AG20443 (cell line): ENCODE results near the gene PCBP1.
A peak's percentile ranks its signal among the peaks of the same experiment; 100 is the strongest.
"Not testable (repeated sequence)": the region's sequence is repeated elsewhere in the genome, so short reads cannot be mapped to it uniquely, and the experiment has no call there.

Experiments
- DNase-seq: peaks from one replicate; pipeline ENCODE4 v3.0.0; 2012; ENCODE audit warnings: low spot score, mixed read lengths

Gene PCBP1

DNA sequence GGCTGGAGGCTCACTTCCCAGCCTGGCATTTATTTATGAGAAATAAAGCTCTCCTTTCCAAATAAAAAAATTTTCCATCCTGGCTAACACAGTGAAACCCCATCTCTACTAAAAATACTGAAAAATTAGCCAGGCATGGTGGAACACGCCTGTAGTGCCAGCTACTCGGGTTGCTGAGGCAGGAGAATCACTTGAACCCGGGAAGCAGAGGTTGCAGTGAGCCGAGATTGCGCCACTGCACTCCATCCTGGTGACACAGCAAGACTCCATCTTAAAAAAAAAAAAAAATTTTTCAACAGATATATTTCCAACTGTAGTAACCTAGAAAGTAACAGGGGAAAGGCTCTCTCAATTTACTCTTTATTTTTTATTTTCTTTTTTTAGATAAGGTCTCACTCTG is 6.1 kb upstream of the PCBP1 start:
- no peak for DNase-seq

DNA sequence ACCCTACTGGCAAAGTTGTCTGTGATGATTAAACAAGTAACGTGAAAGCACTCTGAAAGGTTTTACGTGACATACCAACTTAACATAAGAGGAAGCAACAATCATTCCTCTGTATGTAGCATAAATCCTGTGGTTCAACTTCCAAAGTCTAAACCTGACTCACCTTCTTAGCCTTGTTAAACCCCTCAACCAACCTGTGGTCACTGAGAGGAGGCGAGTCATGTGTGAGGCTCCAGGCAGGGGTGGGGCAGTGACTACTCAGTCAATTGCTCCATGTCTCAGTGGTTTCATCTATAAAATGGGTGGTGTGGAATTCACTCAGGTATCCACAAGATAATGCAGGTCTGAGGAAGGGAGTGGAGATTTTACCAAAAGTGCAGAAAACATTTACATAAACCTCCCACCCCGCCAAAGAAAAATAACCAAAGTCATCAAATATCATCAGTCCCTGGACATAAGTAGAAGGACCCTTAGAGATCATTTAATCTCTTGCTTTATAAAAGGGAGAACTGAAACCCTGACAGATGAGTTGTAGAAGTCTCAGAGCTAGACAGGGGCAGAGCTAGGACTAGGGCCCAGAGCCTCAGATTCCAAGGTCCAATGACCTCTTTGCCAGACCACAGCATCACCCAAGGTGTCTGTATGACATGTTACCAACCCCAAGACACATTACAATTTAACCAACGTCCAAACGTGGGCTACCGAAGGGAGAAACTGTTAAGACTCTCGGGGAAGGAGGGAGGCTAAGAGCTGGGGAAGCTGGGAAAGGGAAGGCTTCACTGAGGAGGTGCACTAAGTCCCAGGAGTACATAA is 3.7 kb upstream of the PCBP1 start:
- no peak for DNase-seq

DNA sequence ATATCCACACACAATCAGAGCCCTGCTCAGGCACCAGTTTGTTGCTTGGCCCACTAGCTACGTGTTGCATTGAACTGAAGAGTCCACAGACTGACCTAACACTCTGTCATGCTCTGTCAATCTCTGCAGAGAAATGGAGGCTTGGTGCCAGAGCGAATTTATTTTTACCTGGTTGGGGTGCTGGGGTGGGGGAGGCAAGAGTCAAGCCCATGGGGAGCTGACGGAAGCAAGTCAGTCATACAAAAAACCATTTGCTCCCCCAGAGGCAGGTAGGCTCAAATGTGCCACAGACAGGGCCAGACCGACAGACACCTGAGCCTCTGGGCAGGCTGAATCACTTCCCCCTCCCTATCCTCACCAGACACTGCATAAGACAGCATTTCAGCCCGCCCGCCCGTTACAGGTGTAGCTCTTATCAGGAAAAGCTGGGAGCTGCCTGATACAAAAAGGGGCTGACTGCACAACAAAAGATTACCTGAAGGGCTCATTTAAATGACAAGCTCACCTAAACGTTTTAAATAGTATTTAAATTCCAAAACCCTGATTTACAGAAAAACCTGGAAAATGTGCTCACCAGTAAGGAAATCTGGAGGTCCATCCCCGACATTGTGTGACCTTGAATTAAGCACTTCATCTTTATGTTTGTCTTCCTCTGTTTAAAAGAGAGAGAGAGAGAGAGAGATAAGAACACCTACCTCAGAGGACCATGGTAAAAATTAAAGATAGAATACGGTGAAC is 2.1 kb upstream of the PCBP1 start:
- DNase-seq, result no peak

DNA sequence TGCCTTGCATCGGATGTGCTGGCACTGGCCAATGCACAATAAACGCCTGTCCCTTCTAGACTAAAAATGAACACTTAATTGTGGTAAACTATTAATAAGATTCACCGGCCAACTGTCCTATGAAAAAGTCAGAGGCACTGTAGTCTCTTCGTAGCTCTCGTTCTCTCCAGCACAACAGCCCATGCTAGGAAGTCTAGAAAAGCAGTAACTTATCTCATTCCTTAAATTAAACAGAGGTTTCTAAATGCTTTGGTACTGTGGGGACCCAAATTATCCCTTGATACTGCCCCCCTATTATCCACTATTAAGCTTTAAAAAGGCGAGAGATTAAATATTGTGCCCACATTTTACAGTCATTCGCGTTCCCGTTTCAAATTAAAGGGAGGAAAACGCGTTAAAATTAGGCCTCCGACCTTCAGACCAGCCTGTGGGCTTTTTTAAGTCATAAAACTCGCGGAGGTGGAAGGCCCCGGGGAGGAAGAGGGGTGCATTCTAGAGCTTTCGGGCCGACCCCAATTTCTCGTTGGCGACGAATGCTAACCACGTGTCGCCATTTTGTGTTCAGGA is 1.5 kb upstream of the PCBP1 start:
- no peak for DNase-seq

DNA sequence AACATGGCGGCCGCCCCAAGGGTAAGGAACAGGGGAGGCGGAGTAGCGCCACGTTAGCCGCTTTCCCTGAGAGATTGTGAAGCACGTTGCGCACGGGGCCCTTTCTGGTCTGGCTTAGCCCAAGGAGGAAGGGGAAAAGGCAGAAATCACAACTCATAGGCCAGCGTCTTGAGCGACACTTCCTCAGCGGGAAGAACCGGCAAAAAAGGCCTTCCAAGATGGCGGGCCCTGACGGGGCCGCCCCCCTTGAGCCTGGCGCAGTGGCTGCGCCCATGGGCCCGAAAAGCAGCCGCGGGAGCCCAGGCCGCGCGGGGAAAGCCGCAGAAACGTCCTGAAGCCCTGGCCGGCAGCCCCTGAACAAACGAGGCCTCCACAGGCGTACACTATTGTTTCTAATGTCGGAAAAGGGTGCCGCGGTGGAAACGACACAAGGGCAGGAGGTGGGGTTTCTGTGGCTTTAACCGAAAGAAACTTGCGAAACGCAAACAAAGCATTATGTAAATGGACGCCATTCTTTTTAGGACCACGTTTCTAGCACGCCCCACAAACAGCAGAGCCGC is 919 bp upstream of the PCBP1 start:
- DNase-seq, result peak; percentile 71

DNA sequence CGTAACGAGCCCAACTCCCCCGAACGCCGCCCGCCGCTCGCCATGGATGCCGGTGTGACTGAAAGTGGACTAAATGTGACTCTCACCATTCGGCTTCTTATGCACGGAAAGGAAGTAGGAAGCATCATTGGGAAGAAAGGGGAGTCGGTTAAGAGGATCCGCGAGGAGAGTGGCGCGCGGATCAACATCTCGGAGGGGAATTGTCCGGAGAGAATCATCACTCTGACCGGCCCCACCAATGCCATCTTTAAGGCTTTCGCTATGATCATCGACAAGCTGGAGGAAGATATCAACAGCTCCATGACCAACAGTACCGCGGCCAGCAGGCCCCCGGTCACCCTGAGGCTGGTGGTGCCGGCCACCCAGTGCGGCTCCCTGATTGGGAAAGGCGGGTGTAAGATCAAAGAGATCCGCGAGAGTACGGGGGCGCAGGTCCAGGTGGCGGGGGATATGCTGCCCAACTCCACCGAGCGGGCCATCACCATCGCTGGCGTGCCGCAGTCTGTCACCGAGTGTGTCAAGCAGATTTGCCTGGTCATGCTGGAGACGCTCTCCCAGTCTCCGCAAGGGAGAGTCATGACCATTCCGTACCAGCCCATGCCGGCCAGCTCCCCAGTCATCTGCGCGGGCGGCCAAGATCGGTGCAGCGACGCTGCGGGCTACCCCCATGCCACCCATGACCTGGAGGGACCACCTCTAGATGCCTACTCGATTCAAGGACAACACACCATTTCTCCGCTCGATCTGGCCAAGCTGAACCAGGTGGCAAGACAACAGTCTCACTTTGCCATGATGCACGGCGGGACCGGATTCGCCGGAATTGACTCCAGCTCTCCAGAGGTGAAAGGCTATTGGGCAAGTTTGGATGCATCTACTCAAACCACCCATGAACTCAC is 673 bp downstream of the PCBP1 start:
- peak; percentile 59 for DNase-seq

DNA sequence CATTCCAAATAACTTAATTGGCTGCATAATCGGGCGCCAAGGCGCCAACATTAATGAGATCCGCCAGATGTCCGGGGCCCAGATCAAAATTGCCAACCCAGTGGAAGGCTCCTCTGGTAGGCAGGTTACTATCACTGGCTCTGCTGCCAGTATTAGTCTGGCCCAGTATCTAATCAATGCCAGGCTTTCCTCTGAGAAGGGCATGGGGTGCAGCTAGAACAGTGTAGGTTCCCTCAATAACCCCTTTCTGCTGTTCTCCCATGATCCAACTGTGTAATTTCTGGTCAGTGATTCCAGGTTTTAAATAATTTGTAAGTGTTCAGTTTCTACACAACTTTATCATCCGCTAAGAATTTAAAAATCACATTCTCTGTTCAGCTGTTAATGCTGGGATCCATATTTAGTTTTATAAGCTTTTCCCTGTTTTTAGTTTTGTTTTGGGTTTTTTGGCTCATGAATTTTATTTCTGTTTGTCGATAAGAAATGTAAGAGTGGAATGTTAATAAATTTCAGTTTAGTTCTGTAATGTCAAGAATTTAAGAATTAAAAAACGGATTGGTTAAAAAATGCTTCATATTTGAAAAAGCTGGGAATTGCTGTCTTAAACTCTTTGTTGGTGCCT is 1.4 kb downstream of the PCBP1 start:
- DNase-seq, result no peak

DNA sequence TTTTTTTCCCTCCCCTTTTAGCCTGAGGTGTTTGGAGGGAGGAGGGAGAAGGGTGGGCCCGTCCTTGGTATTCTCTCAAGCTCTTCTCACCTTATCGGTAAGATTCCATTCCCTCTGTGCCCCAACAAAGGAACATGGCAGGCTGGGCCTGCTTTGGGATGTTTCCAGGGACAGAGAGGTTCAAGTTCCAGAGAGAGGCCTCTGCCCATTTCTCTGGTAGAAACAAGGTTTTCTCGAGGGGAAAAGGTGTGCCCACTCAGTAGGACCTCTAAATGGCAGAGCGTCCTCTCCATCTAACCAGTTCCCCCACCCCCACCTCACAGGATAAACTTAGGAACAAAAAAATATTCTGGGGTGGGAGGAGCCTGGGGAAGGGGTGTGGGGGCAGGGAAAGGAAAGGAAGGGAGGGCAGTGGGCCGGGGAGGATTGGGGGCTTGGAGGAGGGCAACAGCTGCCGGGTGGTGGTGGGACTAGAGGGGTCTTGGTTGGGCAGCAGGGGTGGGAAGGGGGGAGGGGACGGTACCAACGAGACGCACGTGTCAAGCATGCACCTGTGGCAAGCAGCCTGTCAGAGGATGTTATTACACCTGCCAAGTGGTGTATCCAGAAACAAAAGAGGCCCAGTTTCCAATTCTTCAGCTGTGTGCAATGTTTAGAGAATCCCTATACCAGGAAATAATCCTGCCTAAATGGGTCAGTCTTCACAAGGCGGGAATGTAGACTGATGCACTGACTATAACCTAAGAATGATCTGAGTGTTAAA is 2.1 kb downstream of the PCBP1 start:
- no peak for DNase-seq

DNA sequence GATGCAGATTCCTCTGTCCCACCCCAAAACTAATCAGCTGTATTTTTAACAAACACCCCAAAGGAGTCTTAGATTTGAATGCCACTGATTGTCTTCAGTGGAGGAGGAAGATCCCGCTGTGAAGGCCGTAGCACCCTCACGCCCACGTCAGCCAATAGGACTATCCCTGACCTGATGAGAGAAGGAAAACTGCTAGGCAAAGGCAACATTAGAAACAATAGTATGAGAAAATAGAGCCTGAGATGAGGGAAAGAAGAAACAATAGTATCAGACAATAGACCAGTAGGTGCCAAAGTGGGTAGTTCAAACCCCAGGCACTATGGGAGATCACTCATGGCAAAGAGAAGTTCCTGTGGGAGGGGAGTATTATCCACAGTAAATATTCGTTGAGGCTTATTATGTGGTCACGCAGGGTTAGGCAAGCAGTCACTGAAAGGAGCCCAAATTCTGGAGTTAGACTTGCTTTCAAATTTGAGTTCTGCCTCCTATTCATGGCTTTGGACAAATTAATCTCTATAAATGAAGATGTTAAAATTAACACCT is 2.8 kb downstream of the PCBP1 start:
- no peak for DNase-seq

DNA sequence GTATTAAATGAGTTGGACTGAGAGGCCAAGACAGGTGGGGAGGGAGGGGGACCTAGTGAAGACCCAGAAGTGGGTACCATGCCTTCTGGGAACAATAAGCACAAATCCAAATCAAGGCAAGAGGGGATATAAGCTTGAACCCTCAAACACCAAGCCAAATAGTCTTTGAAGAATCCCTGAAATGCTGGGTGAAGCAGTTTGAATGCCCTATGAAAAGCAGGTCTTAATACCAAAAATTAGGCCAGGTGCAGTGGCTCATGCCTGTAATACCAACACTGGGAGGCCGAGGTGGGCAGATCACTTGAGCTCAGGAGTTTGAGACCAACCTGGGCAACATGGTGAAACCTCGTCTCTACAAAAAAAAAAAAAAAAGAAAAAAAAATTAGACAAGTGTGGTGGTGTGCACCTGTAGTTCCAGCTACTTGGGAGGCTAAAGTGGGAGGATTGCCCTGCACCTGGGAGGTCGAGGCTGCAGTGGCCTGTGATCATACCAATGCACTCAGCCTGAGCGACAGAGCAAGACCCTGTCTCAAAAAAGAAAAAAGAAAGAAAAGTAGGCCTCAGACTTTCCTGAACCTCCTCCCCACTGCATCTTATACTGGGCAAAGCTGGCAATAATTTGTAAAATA is 3.5 kb downstream of the PCBP1 start:
- DNase-seq, result no peak

DNA sequence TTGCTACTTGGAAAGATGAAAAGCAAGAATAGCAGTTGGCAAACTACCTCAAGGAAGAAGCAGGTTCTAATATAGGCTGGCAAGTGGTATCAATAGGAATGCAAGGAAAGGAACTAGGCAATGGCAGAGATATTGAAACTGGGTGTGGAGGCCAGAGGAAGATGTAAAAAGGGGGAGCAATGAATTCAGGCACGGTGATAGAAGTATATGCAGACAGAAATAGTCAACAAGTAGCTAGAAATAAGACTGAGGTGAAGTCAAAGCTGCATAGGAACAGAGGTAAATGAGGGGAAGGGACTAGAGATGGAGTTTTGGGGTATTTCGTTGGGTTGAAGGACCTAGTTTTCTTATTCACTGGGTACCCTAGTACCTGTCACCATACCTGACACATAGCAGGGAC is 4.1 kb downstream of the PCBP1 start:
- no peak for DNase-seq

DNA sequence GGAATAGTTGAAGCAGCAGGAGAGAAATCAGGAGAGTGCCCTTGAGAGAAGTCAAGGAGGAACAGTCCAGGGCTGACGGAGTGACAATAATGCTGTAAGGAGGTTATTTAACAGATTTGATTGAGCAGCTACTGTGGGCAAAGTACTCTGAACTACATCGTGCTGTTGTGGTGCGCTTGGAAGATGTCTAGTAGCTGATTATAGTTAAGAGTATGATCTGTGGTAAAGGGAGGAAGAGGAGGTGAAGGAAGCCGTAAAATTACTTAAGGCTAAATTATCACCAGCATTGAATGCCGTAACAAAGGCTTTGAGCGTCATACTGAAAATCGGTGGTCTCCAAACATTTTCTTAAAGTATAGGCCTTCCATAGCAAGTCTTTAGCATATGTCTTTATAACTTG is 4.5 kb downstream of the PCBP1 start:
- DNase-seq, result no peak

DNA sequence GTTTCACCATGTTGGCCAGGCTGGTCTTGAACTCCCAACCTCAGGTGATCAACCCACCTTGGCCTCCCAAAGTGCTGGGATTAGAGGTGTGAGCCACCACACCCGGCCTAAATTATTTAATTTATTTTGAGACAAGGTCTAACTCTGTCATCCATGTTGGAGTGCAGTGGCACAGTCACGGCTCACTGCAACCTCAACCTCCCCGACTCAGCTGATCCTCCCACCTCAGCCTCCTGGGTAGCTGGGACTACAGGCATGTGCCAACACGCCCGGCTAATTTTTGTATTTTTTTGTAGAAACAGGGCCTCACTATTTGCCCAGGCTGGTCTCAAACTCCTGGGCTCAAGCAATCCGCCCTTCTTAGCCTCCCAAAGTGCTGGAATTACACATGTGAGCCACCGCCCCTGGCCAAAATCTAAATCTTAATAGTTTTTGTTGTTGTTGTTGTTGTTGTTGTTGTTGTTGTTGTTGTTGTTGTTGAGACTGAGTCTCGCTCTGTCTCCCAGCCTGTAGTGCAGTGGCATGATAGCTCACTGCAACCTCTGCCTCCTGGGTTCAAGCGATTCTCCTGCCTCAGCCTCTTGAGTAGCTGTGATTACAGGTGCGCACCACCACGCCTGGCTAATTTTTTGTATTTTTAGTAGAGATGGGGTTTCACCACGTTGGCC is 5.4 kb downstream of the PCBP1 start:
- not testable (repeated sequence) for DNase-seq

DNA sequence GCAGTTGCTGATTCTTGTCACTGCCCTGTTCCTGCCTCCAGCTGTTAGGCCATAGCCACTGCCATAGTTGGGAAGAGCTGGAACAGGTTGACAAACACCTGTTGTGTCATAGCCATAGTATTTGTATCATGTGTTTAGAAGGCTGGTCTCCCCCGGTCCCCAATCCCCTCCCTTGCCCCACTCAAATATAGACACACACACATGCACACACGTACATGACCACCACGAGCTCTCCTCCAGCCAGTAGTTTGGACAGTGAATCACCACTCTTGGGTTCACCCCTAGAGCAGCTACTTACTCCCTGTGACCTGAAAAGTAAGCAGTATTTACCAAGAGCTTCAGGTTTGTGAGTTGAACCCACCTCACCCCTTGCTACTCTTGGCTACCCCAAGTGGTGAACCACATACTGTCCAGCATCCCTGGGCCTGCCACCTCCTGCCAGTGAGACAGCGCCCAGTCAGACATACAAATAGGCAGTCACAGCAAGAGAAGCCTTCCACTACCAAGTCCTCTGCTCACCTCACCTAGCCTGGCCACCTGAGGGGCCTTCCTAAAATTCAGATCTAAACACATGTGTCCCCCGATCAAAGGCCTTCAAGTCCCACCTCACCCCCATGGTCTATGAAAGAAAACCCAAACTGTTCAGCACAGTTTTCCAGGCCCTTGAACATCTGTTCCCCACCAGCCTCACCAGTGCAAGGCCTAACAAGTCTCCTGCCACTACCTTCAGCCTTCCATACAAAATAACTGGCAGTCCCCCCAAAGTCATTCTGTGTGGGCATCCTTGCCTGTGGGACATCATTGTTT is 7.1 kb downstream of the PCBP1 start:
- no peak for DNase-seq

DNA sequence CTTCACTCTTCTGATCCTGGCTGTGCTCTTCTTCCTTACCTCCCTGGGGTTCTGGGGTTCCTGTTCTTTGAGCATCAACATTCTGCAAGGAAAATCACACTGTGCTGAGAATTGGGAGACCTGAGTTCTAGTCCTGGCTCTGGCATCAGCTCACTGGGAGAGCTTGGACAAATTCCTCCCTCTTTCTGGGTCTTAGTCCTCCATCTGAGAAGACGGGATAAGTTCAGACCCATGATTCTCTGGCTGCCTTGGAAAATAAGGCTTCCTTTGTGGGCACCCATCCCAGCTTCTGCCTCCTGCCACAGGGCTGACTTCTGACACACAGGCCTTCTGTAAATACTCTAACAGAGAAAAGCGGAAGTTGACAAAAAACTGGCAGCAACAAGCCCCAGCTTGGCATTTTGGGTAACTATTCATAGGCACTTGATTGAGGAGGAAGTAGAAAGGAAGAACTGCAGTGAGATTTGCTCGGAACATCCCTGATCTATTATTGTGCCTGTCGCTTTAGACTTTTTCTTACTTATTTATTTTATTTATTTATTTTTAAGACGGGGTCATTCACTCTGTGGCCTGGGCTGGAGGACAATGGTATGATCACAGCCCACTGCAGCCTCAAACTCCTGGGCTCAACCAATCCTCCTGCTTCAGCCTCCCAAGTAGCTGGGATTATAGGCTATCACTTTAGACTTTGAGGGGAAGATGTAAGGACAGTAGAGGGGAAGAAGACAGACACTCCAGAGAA is 7.9 kb downstream of the PCBP1 start:
- DNase-seq, result peak; percentile 67

DNA sequence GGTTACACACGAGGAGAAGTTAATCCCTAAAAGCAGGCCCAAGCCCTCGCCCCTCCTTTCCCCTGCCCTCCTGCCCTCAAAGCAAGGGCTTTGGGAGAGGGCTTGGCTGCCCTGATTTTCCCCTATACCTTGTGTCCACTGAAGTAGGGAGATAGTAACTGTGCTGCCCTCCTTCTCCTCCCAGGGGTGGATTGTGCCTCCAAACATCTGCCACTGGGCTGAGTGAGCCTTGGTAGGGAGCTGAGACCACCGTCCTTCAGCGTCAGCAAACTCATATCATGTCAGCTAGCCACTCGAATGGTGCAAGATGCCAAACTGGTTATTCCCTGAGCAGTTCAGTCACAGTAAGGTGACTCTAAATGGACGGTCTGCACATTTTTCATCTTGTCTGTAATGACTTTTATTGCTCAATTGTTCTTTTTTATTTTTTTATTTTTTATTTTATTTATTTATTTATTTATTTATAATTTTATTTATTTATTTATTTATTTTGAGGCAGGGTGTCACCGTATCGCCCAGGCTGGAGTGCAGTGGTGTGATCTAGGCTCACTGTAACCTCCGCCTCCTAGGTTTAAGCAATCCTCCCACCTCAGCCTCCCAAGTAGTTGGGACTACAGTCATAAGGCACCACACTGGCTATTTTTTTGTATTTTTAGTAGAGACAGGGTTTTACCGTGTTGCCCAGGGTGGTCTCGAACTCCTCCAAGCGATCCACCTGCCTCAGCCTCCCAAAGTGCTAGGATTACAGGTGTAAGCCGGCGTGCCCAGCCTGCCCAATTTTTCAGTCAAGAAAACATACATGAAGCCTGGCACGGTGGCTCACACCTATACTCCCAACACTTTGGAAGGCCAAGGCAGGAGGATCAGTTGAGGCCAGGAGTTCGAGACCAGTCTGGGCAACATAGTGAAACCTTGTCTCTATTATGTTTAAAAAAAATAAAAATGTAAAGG is 8.7 kb downstream of the PCBP1 start:
- no peak for DNase-seq

DNA sequence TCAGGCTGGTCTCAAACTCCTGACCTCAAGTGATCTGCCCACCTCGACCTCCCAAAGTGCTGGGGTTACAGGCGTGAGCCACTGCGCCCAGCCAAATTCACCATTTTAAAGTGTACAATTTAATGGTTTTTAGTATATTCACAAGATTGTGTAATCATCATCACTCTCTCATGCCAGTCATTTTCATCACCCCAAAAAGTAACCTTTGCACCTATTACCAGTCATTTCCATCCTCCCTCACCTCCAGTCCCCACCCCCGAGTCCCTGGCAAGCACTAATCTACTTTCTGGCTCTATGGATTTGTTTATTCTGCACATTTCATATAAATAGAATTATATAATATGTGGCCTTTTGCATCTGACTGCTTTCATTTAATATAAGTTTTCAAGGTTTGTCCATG is 10.8 kb downstream of the PCBP1 start:
- DNase-seq, result no peak
